Activated T-cell treated with anti-CD3 and anti-CD28 coated beads, Interleukin-2, amount 50 U/mL, for 48 hours (primary cell): ENCODE results near the gene ASCC1.
"Not testable (repeated sequence)": the region's sequence is repeated elsewhere in the genome, so short reads cannot be mapped to it uniquely, and the experiment has no call there.

Experiments used
- DNase-seq, 2 experiments: peaks; one replicate each; pipeline ENCODE4 v3.0.0-alpha.2; 2020

Gene ASCC1

DNA sequence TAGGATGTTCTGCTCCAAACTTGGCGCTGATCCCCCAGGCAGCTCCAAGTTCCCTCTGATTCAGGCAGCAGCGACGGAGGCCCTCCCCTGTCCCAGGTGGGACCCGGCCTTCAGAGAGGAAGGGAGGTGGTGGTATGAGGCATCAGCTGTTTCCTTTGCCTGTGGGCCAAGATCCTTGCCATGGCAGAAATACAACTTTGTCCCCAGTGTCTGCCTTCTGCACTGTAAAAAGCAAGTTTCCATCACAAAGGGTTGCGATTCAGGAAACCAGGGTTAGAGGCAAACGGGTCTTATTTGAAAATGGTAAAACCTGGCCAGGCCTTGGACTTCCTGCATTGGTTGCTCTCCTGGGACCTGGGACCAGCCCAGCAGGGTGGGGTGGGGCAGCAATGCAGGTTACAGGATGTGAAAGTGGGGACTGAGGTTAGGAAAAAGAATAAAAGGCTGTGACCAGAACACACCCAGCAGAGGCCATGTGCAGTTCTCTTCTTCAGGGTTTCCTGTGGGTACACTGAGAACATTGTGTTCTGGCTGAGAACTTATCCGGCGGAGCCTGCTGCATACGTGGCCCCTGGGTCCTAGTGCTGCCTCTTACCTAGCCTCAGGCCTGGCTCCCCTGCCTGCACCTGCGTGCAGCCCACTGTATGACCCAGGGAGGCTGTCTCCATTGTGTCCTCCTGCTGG, 32.5 kb upstream of the ASCC1 start:
- peak; percentile 77 to 78 for DNase-seq

DNA sequence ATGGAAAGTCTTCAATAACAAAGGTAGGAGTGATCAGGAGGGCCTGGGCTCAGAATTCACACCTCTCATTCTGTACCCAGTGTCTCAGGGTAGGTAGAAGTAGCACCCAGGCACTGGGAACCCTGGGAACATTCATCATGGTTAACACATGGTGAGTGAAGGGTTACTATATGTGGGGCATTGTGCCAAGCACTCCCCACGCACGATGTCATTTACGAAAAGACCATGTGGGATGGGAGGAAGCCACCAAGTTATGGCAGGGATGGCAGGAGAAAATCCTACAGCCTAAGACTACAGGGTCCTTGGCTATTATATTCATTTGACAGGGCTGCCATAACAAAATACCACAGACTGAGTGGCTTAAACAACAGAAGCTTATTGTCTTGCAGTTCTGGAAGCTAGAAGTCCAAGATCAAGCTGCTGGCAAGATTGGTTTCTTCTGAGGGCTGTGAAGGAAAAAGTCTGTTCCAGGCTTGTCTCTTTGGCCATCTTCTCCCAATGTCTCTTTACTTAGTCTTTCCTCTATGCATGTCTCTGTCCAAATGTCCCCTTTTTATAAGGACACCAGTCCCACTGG, 30.0 kb upstream of the ASCC1 start:
- DNase-seq = peak in 1 of 2 experiments; percentile 36

- DNase-seq = no peak
These were observed 28.5 kb upstream of the ASCC1 start for GRCh38 chr10:72244573-72245038.

DNA sequence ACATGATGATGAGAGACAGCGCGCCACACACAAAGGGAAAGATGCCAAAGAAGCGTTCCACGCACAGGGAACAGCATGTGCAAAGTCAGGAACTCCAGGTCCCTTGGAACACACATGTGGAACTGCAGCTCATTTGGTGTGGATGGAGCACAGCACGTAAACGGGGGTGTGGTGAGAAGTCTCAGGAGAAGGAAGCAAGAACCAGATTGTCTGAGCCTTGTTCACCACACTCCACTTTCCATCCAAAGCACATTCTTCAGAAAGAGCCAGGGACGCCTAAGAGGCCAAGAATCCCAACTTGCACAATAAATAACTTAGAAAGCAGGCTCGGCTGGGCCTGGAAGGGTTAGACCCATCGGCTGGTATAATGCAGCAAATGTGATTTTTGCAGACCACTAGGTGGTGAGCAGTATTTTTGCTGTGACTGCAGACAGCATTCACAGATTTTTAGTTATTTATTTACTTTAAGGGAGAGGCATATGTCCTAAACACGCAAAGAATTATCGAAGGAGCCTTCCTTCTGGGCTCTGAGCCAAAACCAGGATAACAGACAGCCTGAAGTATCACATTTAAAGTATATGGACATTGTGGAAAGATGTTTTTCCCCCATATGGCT, 27.9 kb upstream of the ASCC1 start:
- DNase-seq = no peak

DNA sequence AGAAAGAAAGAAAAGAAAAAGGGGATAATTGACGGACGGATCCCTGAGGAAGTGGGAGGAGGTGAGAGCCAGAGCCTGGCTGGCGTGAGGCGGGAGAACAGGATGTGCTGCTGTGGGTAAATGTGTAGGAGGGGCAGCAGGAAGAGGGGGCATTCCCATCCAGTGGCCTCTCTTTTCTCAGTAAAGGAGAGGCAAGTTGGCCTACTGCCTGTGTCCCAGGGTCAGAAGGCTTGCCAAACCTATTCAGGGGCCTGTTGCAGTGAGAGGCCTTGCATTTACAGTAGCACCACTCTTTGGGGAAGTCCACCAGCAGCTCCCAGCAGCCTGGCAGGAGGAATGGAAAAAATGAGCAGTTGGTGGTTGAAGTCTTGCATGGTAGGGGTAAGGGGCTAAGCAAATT, 26.6 kb upstream of the ASCC1 start:
- DNase-seq = peak in 1 of 2 experiments; percentile 44

DNA sequence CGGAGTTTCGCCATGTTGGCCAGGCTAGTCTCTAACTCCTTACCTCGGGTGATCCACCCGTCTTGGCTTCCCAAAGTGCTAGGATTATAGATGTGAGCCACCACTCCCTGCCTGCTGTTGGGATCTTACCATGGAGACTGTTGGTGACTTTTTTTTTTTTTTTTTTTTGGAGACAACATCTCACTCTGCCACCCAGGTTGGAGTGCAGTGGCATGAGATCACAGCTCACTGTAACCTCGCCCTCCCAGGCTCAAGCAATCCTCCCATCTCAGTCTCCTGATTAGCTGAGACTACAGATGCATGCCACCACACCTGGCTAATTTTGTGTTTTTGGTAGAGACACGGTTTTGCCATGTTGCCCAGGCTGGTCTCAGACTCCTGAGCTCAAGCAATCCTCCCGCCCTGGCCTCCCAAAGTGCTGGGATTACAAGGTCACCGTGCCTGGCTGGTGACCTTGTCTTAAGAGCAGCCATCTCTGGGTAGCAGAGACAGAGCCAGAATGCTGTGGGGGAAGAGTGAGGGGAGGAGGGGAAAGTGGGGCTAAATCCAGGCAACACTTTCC, 25.7 kb upstream of the ASCC1 start:
- DNase-seq = no peak

- DNase-seq = no peak
These were observed 24.3 kb upstream of the ASCC1 start for GRCh38 chr10:72240371-72240770.

DNA sequence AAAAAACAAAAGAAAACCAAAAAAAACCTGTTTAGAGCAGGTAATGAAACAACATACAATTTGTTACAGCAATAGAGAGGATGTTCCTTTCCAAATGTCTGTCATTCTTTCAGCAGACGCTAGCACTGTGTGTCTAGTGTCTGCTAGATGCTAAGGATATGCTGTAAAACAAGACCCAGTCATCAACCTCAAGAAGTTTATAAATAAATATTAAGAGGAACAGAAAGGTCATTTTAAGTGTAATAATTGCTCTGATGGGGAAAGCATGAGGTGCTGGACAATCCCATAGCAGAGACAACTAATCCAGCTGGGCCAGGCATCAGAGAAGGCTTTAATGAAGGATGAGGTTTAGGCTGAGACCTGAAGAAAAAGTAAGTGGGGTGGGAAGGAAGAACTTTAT, 23.3 kb upstream of the ASCC1 start:
- DNase-seq = no peak

DNA sequence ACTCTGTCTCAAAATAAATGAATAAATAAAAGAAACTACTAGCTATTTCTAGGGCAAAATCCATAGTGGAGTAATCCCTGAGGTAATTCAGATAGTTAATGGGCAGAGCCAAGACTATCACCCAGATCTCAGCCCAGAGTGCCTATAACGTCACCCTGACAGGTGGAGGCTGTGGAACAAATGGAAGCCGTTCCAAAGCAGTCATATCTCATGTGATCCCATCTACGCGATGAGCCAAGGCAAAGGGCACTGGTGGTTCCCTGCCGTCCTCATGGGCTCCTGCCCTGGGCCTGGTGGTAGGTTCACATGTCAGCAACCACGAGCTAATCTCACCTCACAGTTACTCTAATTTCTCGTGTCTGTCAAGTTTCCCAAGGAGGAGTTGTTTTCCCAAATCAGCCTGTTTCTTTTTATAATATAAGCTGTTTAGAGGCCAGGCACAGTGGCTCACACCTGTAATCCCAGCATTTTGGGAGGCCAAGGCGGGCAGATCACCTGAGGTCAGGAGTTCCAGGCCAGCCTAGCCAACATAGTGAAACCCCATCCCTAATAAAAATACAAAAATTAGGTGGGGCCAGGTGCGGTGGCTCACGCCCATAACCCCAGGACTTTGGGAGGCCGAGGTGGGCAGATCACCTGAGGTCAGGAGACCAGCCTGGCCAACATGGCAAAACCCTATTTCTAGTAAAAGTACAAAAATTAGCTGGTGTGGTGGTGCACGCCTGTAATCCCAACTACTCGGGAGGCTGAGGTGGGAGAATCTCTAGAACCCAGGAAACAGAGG, 22.5 kb upstream of the ASCC1 start:
- DNase-seq = no peak

DNA sequence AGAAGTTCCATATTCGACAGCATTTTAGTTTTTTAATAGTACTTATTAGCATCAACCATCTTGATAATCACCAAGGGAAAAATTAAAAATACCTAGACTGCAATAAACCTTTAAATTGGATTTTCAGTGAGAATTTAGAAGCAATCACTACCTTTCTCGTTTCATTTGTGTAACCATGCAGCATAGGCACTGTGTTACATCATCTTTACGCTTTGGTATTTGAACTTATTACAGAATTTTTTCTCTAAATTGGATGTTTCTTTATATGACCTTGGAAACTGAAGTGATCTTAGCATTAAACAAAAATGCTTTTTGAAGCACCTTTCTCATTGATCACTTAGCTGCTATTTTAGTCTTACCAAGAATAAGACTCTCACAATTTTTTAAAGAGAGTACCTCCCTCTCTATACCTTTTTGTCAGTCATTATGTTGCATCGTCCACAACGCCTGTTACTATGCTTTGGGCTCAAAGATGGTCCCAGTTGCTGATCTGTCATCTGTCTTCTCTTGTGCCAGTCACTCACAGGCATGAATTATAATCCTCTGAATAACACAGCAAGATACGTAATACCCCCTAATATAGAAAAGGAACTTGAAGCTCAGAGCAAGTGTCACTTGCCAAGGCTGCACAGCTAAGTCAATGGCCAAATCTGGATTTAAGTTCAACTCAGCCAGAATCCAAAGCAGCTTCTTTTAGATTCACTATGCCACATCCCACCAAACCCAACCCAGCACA, 19.6 kb upstream of the ASCC1 start:
- DNase-seq = no peak

DNA sequence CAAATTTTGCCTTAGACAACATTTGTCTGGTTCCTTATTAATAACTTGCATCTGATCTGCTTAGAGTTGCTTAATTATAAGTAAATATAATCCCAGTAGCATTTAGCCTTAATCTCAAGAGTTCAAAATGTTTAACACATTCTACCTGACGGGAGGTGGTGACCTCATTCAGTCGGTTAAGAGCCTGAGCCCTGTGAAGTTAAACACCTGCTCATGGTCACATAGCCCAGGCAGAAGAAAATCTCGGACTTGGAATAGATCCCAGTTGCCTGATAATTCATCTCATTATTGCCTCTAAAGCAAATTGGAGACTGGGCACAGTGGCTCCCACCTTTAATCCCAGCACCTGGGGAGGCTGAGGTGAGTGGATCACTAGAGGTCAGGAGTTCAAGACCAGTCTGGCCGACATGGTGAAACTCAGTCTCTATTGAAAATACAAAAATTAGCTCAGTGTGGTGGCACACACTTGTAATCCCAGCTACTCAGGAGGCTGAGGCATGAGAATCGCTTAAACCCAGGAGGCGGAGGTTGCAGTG, 18.6 kb upstream of the ASCC1 start:
- no peak for DNase-seq

- DNase-seq = no peak
These were observed 17.5 kb upstream of the ASCC1 start for GRCh38 chr10:72233621-72234020.

GRCh38 chr10:72229261-72230251, 13.5 kb upstream of the ASCC1 start:
- DNase-seq = no peak

- no peak for DNase-seq
These were observed 12.3 kb upstream of the ASCC1 start for GRCh38 chr10:72228318-72228751.

- DNase-seq = no peak
These were observed 11.8 kb upstream of the ASCC1 start for GRCh38 chr10:72227826-72228225.

DNA sequence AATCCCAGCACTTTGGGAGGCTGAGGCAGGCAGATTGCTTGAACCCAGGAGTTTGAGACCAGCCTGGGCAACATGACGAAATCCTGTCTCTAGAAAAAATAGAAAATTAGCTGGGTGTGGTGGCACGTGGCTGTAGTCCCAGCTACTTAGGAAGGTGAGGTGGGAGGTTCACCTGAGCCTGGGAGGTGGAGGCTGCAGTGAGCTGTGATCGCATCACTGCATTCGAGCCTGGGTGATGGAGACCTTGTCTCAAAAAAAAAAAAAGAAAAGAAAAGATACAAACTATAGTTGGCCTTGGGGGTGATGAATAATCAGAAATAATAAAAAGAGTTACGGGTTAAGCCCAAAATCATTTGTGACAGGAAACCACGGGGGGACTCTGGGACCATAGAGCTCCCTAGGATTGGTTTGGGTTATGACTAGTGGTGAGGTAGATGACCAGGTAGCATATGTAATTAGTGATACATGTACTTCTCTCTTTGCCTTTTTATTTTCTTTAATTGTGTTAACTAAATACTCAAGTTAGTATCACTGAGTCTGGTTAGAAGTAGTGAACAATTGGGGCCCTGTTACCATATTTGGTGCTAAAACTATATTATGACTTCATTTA, 10.4 kb upstream of the ASCC1 start:
- DNase-seq = no peak

GRCh38 chr10:72224191-72224590, 8.1 kb upstream of the ASCC1 start:
- not testable (repeated sequence) for DNase-seq

GRCh38 chr10:72223743-72224101, 7.6 kb upstream of the ASCC1 start:
- DNase-seq = no peak

- DNase-seq = no peak
These were observed 5.2 kb upstream of the ASCC1 start for GRCh38 chr10:72221278-72221677.

DNA sequence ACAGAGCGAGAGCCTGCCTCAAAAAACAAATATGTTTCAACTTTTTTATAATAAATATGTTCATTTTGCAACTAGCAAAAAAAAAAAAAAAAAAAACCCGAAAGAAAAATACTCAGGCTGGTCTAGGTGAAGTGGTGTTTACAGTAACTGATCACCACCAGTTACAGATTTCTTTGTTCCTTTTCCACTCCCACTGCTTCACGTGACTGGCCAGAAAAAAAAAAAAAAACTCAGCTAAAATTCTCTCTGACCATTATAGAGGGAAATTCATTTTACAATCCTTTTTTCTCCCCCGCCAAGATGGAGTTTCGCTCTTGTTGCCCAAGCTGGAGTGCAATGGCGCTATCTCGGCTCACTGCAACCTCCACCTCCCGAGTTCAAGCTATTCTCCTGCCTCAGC, 4.6 kb upstream of the ASCC1 start:
- DNase-seq = no peak
